OCI-LY1 (cell line): Measurements from ENCODE around the gene CNTNAP3.
"Not testable (repeated sequence)": the region's sequence is repeated elsewhere in the genome, so short reads cannot be mapped to it uniquely, and the experiment has no call there.

Experiments
- EZH2 ChIP-seq: fragments of 200-600 bp; sonication (generic), shearing (Covaris generic); IDR thresholded peaks from 2 replicates; pipeline ENCODE4 v1.8.0; 2017; ENCODE audit warnings: borderline replicate concordance, mixed run types, mild to moderate bottlenecking, antibody characterized with exemption, low read length, moderate library complexity, mixed read lengths
- TF ChIP-seq, protein P1 (sequence below): fragments of 200-600 bp; sonication (generic), shearing (Covaris generic); IDR thresholded peaks from 2 replicates; pipeline ENCODE4 v1.5.1; 2017; ENCODE audit warnings: mild to moderate bottlenecking, antibody characterized with exemption, low read length, moderate library complexity, mixed read lengths

GRCh38 chr9:39028168-39028567, 259.8 kb downstream of the CNTNAP3 start:
- TF ChIP-seq, protein P1, sequence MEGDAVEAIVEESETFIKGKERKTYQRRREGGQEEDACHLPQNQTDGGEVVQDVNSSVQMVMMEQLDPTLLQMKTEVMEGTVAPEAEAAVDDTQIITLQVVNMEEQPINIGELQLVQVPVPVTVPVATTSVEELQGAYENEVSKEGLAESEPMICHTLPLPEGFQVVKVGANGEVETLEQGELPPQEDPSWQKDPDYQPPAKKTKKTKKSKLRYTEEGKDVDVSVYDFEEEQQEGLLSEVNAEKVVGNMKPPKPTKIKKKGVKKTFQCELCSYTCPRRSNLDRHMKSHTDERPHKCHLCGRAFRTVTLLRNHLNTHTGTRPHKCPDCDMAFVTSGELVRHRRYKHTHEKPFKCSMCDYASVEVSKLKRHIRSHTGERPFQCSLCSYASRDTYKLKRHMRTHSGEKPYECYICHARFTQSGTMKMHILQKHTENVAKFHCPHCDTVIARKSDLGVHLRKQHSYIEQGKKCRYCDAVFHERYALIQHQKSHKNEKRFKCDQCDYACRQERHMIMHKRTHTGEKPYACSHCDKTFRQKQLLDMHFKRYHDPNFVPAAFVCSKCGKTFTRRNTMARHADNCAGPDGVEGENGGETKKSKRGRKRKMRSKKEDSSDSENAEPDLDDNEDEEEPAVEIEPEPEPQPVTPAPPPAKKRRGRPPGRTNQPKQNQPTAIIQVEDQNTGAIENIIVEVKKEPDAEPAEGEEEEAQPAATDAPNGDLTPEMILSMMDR = not testable (repeated sequence)
- not testable (repeated sequence) for TF ChIP-seq EZH2
